WTC11 (cell line): Measurements from ENCODE around the gene UNC119B. TPM values are rescaled to one million over a fixed set of nuclear protein-coding genes. Genes with fewer than 3 reads are reported as not detected.

ENCODE experiments used
- ATAC-seq: fragments of 200-7000 bp; cut with Tn5 transposase; 2 replicates; pipeline ENCODE4 v1.10.0; 2021; ENCODE audit warnings: mild to moderate bottlenecking, moderate library complexity
- CTCF ChIA-PET: fragments of 300-600 bp; sonication (Branson Sonifier 250); formaldehyde crosslinking; loops from one replicate; lab custom pipeline; 2021; ENCODE audit warnings: antibody characterized with exemption; lab: Charles Lee
- POLR2A ChIA-PET: fragments of 350-600 bp; sonication (Branson Sonifier 250); formaldehyde crosslinking; loops from one replicate; lab custom pipeline; 2021; ENCODE audit warnings: antibody characterized with exemption; lab: Charles Lee
- DNase-seq: peaks from one replicate; pipeline ENCODE4 v3.0.0; 2021; ENCODE audit warnings: low spot score
- H3K27ac Mint-ChIP-seq: 2 replicates; pipeline ENCODE4 v1.8.0; 2021; ENCODE audit warnings: mixed read lengths
- H3K27me3 Mint-ChIP-seq: 2 replicates; pipeline ENCODE4 v1.8.0; 2021; ENCODE audit warnings: low read depth, mild to moderate bottlenecking, moderate library complexity, mixed read lengths
- H3K36me3 Mint-ChIP-seq: 2 replicates; pipeline ENCODE4 v1.8.0; 2021; ENCODE audit warnings: mixed read lengths
- H3K4me1 Mint-ChIP-seq: 2 replicates; pipeline ENCODE4 v1.8.0; 2022; ENCODE audit warnings: mixed read lengths
- H3K4me3 Mint-ChIP-seq: 2 replicates; pipeline ENCODE4 v1.8.0; 2021; ENCODE audit warnings: mild to moderate bottlenecking, moderate library complexity, mixed read lengths
- H3K9me3 Mint-ChIP-seq: 2 replicates; pipeline ENCODE4 v1.8.0; 2021; ENCODE audit warnings: mixed read lengths
- ESRRA ChIP-seq: sonication (generic); formaldehyde crosslinking; IDR thresholded peaks from 2 replicates; pipeline ENCODE4 v1.8.1; 2022; ENCODE audit warnings: mild to moderate bottlenecking, missing genetic modification reagents, borderline replicate concordance
- HMGA2 ChIP-seq: fragments of 250-450 bp; sonication (Bioruptor Pico); IDR thresholded peaks from 2 replicates; pipeline ENCODE4 v1.4.0; 2021; ENCODE audit warnings: mild to moderate bottlenecking, moderate library complexity
- MXD4 ChIP-seq: fragments of 250-450 bp; sonication (Bioruptor Pico); IDR thresholded peaks from 2 replicates; pipeline ENCODE4 v1.8.0; 2021; ENCODE audit warnings: mild to moderate bottlenecking, moderate library complexity, borderline replicate concordance
- PRRX2 ChIP-seq: fragments of 250-450 bp; sonication (Bioruptor Pico); IDR thresholded peaks from 2 replicates; pipeline ENCODE4 v1.8.0; 2021; ENCODE audit warnings: mild to moderate bottlenecking
- TP53 ChIP-seq: sonication (generic); formaldehyde crosslinking; IDR thresholded peaks from 2 replicates; pipeline ENCODE4 v1.8.1; 2023; ENCODE audit warnings: mild to moderate bottlenecking, missing genetic modification reagents
- ZBTB21 ChIP-seq: sonication (generic); formaldehyde crosslinking; IDR thresholded peaks from 2 replicates; pipeline ENCODE4 v1.8.1; 2023; ENCODE audit warnings: mild to moderate bottlenecking, missing genetic modification reagents, borderline replicate concordance
- ZNF263 ChIP-seq: sonication (generic); formaldehyde crosslinking; IDR thresholded peaks from 2 replicates; pipeline ENCODE4 v1.8.1; 2022; ENCODE audit warnings: low read depth, mild to moderate bottlenecking, moderate library complexity, missing genetic modification reagents
- total RNA-seq: library from RNA; stranded (reverse); gene quantifications from 3 replicates; pipeline ENCODE4 v1.2.3, GENCODE V29; 2021
- TF ChIP-seq, protein P1 (sequence below): sonication (generic); formaldehyde crosslinking; IDR thresholded peaks from 2 replicates; pipeline ENCODE4 v1.8.1; 2022; ENCODE audit warnings: low read depth, mild to moderate bottlenecking, moderate library complexity, missing genetic modification reagents, borderline replicate concordance
- TF ChIP-seq, protein P2 (sequence below): sonication (generic); formaldehyde crosslinking; conservative IDR thresholded peaks from 2 replicates; pipeline ENCODE4 v1.8.1; 2022; ENCODE audit warnings: mild to moderate bottlenecking, missing genetic modification reagents
- TF ChIP-seq, protein P3 (sequence below): fragments of 250-450 bp; sonication (Bioruptor Pico); IDR thresholded peaks from 2 replicates; pipeline ENCODE4 v2.1.2; 2022; ENCODE audit warnings: mild to moderate bottlenecking, moderate library complexity
- TF ChIP-seq, protein P4 (sequence below): sonication (generic); formaldehyde crosslinking; IDR thresholded peaks from 2 replicates; pipeline ENCODE4 v1.8.1; 2023; ENCODE audit warnings: mild to moderate bottlenecking, missing genetic modification reagents
- TF ChIP-seq, protein P5 (sequence below): sonication (generic); formaldehyde crosslinking; IDR thresholded peaks from 2 replicates; pipeline ENCODE4 v1.8.0; 2023; ENCODE audit warnings: missing genetic modification reagents
- TF ChIP-seq, protein P6 (sequence below): sonication (generic); formaldehyde crosslinking; IDR thresholded peaks from 2 replicates; pipeline ENCODE4 v1.8.1; 2022; ENCODE audit warnings: missing genetic modification reagents, borderline replicate concordance
- TF ChIP-seq, protein P7 (sequence below): sonication (generic); formaldehyde crosslinking; IDR thresholded peaks from 2 replicates; pipeline ENCODE4 v1.8.0; 2023; ENCODE audit warnings: missing genetic modification reagents, mild to moderate bottlenecking, borderline replicate concordance

Gene UNC119B
- total RNA-seq, 1 experiment from 2014 or later = 53.3 TPM

DNA sequence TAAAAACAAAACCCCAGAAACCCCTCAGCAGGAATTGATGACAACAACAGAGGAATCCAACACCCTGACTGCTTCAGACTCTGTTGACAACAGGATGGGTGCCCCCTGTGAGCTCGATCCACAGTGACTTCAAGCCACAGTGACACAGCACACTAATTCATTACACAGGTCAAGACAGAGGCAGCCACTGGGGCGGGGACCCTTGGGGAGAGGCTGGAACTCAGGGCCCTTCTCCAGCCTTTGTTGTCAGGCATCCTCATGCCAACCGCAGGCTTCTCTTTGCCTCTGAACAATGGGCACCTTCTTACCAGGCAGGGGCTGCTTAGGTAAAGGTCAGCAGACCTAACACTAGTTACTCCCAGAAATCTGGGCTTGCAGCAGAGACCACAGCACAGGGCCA, 53.0 kb downstream of the UNC119B start (continued):
- TF ChIP-seq ZNF263 (CRISPR knock-in tag) (no peak), TP53 (CRISPR knock-in tag) (no peak)

DNA sequence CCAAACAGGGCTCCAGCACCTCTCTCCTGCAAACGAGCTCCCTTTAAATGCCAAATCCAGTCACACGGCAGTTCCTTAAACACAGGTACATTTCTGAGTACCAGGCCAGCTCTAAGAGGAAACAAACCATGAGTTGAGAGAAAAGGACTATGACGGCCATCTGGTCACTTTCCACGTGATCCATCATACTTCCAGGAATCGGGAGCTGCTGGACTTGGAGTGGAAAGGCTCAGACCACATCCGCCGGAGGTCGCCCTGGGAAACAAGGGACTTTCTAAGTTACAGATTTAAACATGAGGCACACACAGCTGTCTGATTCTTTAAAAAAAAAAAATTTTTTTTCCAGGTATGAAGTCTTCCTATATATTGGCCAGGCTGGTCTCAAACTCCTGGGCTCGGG, 54.6 kb downstream of the UNC119B start:
- Mint-ChIP-seq H3K4me3 (no peak overlapping the region), H3K9me3 (no peaks in the 10 kb centered on the region), H3K27ac (no peak overlapping the region)
- no peak for TF ChIP-seq ZNF263 (CRISPR knock-in tag)
- no peak for TF ChIP-seq PRRX2 (CRISPR knock-in tag)
- TF ChIP-seq, protein P1, sequence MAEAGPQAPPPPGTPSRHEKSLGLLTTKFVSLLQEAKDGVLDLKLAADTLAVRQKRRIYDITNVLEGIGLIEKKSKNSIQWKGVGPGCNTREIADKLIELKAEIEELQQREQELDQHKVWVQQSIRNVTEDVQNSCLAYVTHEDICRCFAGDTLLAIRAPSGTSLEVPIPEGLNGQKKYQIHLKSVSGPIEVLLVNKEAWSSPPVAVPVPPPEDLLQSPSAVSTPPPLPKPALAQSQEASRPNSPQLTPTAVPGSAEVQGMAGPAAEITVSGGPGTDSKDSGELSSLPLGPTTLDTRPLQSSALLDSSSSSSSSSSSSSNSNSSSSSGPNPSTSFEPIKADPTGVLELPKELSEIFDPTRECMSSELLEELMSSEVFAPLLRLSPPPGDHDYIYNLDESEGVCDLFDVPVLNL (CRISPR knock-in tag) = no peak
- no peak for TF ChIP-seq MXD4 (CRISPR knock-in tag)
- TF ChIP-seq, protein P2, sequence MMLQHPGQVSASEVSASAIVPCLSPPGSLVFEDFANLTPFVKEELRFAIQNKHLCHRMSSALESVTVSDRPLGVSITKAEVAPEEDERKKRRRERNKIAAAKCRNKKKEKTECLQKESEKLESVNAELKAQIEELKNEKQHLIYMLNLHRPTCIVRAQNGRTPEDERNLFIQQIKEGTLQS (CRISPR knock-in tag) = no peak
- TF ChIP-seq, protein P3, sequence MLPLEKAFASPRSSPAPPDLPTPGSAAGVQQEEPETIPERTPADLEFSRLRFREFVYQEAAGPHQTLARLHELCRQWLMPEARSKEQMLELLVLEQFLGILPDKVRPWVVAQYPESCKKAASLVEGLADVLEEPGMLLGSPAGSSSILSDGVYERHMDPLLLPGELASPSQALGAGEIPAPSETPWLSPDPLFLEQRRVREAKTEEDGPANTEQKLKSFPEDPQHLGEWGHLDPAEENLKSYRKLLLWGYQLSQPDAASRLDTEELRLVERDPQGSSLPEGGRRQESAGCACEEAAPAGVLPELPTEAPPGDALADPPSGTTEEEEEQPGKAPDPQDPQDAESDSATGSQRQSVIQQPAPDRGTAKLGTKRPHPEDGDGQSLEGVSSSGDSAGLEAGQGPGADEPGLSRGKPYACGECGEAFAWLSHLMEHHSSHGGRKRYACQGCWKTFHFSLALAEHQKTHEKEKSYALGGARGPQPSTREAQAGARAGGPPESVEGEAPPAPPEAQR (CRISPR knock-in tag) = no peak
- TF ChIP-seq ESRRA (CRISPR knock-in tag) = no peak
- TF ChIP-seq, all 79 proteins: peak for 0
- no peak for DNase-seq
- no peak for ATAC-seq
- Mint-ChIP-seq H3K27me3 (no peaks in the 10 kb centered on the region), H3K36me3 (peaks cover 40% of the 10 kb centered on the region), H3K4me1 (peaks cover 6% of the 10 kb centered on the region)
- CTCF ChIA-PET = no interaction called here
- POLR2A ChIA-PET = interaction anchor here (0.6 kb wide), 1 partner anchor 249 kb away, joined by 3 read pairs; no protein-coding TSS in a partner anchor

DNA sequence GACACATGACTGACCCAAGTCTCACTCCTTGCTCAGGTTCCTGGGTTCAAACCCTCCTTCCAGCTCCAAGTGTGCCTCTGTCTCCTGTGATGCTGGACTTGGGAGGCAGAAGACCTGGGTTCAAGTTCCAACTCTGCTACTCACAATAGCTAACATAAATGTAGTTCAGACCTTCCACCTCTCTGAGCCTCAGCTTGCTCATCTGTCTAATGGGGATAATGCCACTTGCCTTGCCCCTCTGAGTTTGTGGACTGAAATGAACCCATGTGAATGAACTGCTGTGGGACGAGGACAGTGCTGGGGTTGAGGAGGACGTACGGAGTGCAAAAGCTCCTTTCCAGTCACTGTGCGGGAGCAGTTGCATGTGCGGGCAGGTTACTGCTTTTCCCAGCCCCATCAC, 56.3 kb downstream of the UNC119B start:
- Mint-ChIP-seq H3K9me3 (no peaks in the 10 kb centered on the region), H3K36me3 (peaks cover 38% of the 10 kb centered on the region), H3K4me1 (peaks cover 2% of the 10 kb centered on the region; the same call in 1 of the 2 replicates), H3K4me3 (no peak overlapping the region), H3K27ac (no peak overlapping the region), H3K27me3 (no peaks in the 10 kb centered on the region)
- ChIA-PET POLR2A (no interaction called here), CTCF (interaction anchor here (0.5 kb wide), 1 partner anchor 179 kb away, joined by 3 read pairs; no protein-coding TSS in a partner anchor)
- no peak for ATAC-seq
- TF ChIP-seq, protein P4, sequence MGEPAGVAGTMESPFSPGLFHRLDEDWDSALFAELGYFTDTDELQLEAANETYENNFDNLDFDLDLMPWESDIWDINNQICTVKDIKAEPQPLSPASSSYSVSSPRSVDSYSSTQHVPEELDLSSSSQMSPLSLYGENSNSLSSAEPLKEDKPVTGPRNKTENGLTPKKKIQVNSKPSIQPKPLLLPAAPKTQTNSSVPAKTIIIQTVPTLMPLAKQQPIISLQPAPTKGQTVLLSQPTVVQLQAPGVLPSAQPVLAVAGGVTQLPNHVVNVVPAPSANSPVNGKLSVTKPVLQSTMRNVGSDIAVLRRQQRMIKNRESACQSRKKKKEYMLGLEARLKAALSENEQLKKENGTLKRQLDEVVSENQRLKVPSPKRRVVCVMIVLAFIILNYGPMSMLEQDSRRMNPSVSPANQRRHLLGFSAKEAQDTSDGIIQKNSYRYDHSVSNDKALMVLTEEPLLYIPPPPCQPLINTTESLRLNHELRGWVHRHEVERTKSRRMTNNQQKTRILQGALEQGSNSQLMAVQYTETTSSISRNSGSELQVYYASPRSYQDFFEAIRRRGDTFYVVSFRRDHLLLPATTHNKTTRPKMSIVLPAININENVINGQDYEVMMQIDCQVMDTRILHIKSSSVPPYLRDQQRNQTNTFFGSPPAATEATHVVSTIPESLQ (CRISPR knock-in tag) = no peak
- no peak for TF ChIP-seq ZBTB21 (CRISPR knock-in tag)
- no peak for TF ChIP-seq HMGA2
- TF ChIP-seq, protein P5, sequence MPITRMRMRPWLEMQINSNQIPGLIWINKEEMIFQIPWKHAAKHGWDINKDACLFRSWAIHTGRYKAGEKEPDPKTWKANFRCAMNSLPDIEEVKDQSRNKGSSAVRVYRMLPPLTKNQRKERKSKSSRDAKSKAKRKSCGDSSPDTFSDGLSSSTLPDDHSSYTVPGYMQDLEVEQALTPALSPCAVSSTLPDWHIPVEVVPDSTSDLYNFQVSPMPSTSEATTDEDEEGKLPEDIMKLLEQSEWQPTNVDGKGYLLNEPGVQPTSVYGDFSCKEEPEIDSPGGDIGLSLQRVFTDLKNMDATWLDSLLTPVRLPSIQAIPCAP (CRISPR knock-in tag) = no peak
- TF ChIP-seq, protein P6, sequence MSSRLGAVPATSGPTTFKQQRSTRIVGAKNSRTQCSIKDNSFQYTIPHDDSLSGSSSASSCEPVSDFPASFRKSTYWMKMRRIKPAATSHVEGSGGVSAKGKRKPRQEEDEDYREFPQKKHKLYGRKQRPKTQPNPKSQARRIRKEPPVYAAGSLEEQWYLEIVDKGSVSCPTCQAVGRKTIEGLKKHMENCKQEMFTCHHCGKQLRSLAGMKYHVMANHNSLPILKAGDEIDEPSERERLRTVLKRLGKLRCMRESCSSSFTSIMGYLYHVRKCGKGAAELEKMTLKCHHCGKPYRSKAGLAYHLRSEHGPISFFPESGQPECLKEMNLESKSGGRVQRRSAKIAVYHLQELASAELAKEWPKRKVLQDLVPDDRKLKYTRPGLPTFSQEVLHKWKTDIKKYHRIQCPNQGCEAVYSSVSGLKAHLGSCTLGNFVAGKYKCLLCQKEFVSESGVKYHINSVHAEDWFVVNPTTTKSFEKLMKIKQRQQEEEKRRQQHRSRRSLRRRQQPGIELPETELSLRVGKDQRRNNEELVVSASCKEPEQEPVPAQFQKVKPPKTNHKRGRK (CRISPR knock-in tag) = no peak
- TF ChIP-seq, protein P7, sequence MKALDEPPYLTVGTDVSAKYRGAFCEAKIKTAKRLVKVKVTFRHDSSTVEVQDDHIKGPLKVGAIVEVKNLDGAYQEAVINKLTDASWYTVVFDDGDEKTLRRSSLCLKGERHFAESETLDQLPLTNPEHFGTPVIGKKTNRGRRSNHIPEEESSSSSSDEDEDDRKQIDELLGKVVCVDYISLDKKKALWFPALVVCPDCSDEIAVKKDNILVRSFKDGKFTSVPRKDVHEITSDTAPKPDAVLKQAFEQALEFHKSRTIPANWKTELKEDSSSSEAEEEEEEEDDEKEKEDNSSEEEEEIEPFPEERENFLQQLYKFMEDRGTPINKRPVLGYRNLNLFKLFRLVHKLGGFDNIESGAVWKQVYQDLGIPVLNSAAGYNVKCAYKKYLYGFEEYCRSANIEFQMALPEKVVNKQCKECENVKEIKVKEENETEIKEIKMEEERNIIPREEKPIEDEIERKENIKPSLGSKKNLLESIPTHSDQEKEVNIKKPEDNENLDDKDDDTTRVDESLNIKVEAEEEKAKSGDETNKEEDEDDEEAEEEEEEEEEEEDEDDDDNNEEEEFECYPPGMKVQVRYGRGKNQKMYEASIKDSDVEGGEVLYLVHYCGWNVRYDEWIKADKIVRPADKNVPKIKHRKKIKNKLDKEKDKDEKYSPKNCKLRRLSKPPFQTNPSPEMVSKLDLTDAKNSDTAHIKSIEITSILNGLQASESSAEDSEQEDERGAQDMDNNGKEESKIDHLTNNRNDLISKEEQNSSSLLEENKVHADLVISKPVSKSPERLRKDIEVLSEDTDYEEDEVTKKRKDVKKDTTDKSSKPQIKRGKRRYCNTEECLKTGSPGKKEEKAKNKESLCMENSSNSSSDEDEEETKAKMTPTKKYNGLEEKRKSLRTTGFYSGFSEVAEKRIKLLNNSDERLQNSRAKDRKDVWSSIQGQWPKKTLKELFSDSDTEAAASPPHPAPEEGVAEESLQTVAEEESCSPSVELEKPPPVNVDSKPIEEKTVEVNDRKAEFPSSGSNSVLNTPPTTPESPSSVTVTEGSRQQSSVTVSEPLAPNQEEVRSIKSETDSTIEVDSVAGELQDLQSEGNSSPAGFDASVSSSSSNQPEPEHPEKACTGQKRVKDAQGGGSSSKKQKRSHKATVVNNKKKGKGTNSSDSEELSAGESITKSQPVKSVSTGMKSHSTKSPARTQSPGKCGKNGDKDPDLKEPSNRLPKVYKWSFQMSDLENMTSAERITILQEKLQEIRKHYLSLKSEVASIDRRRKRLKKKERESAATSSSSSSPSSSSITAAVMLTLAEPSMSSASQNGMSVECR (CRISPR knock-in tag) = no peak
- DNase-seq = no peak
